ENCODE measurements around the gene PPP4R3B. TPM values are rescaled to one million over a fixed set of nuclear protein-coding genes. Genes with fewer than 3 reads are reported as not detected.

The PPP4R3B gene
- polyA plus RNA-seq, 1 donor (not counting 4 experiments of a cell fraction or from before 2014, with no cell fraction given), result 30.1 TPM

- no peaks in the 10 kb centered on the region for H3K9me1 ChIP-seq (ENCODE audit: control insufficient read depth, extremely low read depth, insufficient read depth, low read length)
- FAIRE-seq (no peak), DNase-seq (ENCODE audit: low read depth, low spot score) (no peak)
- no peak overlapping the region for H2AFZ ChIP-seq (ENCODE audit: control insufficient read depth, low read length)
- no peak overlapping the region for H3K4me3 ChIP-seq (ENCODE audit: control insufficient read depth in 2 of 3, extremely low read depth in 1 of 3, insufficient read depth in 2 of 3, low read depth in 1 of 3, low read length in 3 of 3)
- H3K79me2 ChIP-seq (ENCODE audit: control insufficient read depth, insufficient read depth, low read length), result no peaks in the 10 kb centered on the region
- H3K4me2 ChIP-seq (ENCODE audit: control insufficient read depth, extremely low read depth, insufficient read depth, low read depth, low read length), result no peak overlapping the region
- H3K36me3 ChIP-seq (ENCODE audit: control insufficient read depth in 2 of 2, extremely low read depth in 1 of 2, insufficient read depth in 2 of 2, low read length in 2 of 2), result peaks cover 0 to 2% of the 10 kb centered on the region in 2 experiments
- no peak overlapping the region for H3K9ac ChIP-seq (ENCODE audit: control insufficient read depth, extremely low read depth, insufficient read depth, low read length)
- no peaks in the 10 kb centered on the region for H4K20me1 ChIP-seq (ENCODE audit: control insufficient read depth, extremely low read depth, insufficient read depth, low read length)
- H3K27ac ChIP-seq (ENCODE audit: control insufficient read depth, insufficient read depth, low read length), result no peak overlapping the region
- dilution Hi-C loops (cut with MboI; ENCODE audit: extremely low pct_ligation_motif_present, low sequenced_read_pairs), result no loop called here
- TF ChIP-seq EZH2 (IDR thresholded peaks at IDR 0.05; ENCODE audit: low read length) (no peak), CTCF (optimal IDR thresholded peaks at IDR 0.05 in 1 of 3, IDR thresholded peaks at IDR 0.05 in 1 of 3, conservative IDR thresholded peaks at IDR 0.05 in 1 of 3; ENCODE audit: extremely low read depth in 1 of 3, insufficient read depth in 2 of 3, low read length in 3 of 3) (no peak)
- H3K9me3 ChIP-seq (ENCODE audit: control insufficient read depth, low read depth, low read length), result no peaks in the 10 kb centered on the region
- H3K27me3 ChIP-seq (ENCODE audit: control insufficient read depth, extremely low read depth, insufficient read depth, low read length), result no peaks in the 10 kb centered on the region
- no peaks in the 10 kb centered on the region for H3K4me1 ChIP-seq (ENCODE audit: control insufficient read depth, extremely low read depth, insufficient read depth, low read length)
These were observed 31.8 kb upstream of the PPP4R3B start for GRCh38 chr2:55649211-55649610.

GRCh38 chr2:55636831-55637230 lies 19.4 kb upstream of the PPP4R3B start:
- TF ChIP-seq CTCF (optimal IDR thresholded peaks at IDR 0.05 in 1 of 3, IDR thresholded peaks at IDR 0.05 in 1 of 3, conservative IDR thresholded peaks at IDR 0.05 in 1 of 3; ENCODE audit: extremely low read depth in 1 of 3, insufficient read depth in 2 of 3, low read length in 3 of 3) (no peak), EZH2 (IDR thresholded peaks at IDR 0.05; ENCODE audit: low read length) (no peak)
- Histone ChIP-seq H3K9me1 (ENCODE audit: control insufficient read depth, extremely low read depth, insufficient read depth, low read length) (no peaks in the 10 kb centered on the region), H2AFZ (ENCODE audit: control insufficient read depth, low read length) (no peak overlapping the region), H3K4me1 (ENCODE audit: control insufficient read depth, extremely low read depth, insufficient read depth, low read length) (no peaks in the 10 kb centered on the region), H3K4me3 (ENCODE audit: control insufficient read depth in 2 of 3, extremely low read depth in 1 of 3, insufficient read depth in 2 of 3, low read depth in 1 of 3, low read length in 3 of 3) (no peak overlapping the region), H4K20me1 (ENCODE audit: control insufficient read depth, extremely low read depth, insufficient read depth, low read length) (no peaks in the 10 kb centered on the region), H3K27me3 (ENCODE audit: control insufficient read depth, extremely low read depth, insufficient read depth, low read length) (no peaks in the 10 kb centered on the region), H3K9me3 (ENCODE audit: control insufficient read depth, low read depth, low read length) (no peaks in the 10 kb centered on the region), H3K79me2 (ENCODE audit: control insufficient read depth, insufficient read depth, low read length) (no peaks in the 10 kb centered on the region), H3K4me2 (ENCODE audit: control insufficient read depth, extremely low read depth, insufficient read depth, low read depth, low read length) (no peak overlapping the region), H3K9ac (ENCODE audit: control insufficient read depth, extremely low read depth, insufficient read depth, low read length) (no peak overlapping the region), H3K36me3 (ENCODE audit: control insufficient read depth in 2 of 2, extremely low read depth in 1 of 2, insufficient read depth in 2 of 2, low read length in 2 of 2) (peaks cover 3 to 5% of the 10 kb centered on the region in 2 experiments), H3K27ac (ENCODE audit: control insufficient read depth, insufficient read depth, low read length) (no peak overlapping the region)
- FAIRE-seq, result no peak
- DNase-seq (ENCODE audit: low read depth, low spot score), result no peak
- dilution Hi-C loops (cut with MboI; ENCODE audit: extremely low pct_ligation_motif_present, low sequenced_read_pairs), result no loop called here
